ENCODE results near the gene TOR4A.

GRCh38 chr9:137263506-137263905 is 14.0 kb upstream of the TOR4A start:
- TF ChIP-seq CTCF (conservative IDR thresholded peaks at IDR 0.05 in 1 of 2, IDR thresholded peaks at IDR 0.05 in 1 of 2; ENCODE audit: extremely low read depth in 1 of 2, insufficient read depth in 1 of 2, low read depth in 1 of 2, low read length in 2 of 2) = no peak
- no peak for TF ChIP-seq EZH2 (IDR thresholded peaks at IDR 0.05; ENCODE audit: borderline replicate concordance, low read length)

All from mammary epithelial cell (primary cell).